ENCODE measurements around the gene TACR1. TPM values are rescaled to one million over a fixed set of nuclear protein-coding genes. Genes with fewer than 3 reads are reported as not detected.
"Not testable (repeated sequence)": the region's sequence is repeated elsewhere in the genome, so short reads cannot be mapped to it uniquely, and the experiment has no call there.

TACR1 gene
- total RNA-seq, 1 experiment from 2014 or later: not detected

DNA sequence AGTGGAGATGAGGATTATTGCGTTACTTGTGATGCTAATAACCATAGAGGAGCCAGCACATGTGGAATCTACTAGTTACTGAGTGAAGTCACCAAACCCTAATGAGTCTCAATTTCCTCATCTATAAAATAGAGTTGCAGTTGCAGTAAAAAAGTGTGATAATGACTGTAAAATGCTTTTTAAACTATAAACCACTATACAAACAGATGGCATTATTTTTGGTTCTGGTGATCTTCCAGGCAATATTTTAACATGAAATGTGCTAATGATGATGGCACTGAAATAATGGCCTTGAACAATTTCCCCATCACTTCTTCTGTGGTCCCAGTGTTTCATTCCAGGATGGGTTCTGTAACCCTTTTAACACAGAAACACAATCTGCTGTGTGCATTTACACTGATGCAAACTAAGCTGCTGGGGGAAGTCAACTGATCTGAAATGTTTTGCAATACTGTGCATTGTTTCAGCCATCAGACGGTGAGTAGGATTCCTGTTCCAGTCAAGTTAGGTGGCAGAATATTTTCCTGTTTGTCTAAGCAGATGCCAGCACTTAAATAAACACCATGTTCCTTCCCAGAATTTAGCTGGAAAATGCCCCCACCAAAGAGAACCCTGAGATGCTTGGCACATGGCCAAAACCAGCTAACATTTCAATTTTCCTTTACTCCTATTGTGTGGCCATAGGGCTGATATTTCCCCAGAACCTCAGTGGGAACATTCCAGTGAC is 52.6 kb downstream of the TACR1 start:
- peak; percentile 17 for DNase-seq (ENCODE audit: low read depth)

DNA sequence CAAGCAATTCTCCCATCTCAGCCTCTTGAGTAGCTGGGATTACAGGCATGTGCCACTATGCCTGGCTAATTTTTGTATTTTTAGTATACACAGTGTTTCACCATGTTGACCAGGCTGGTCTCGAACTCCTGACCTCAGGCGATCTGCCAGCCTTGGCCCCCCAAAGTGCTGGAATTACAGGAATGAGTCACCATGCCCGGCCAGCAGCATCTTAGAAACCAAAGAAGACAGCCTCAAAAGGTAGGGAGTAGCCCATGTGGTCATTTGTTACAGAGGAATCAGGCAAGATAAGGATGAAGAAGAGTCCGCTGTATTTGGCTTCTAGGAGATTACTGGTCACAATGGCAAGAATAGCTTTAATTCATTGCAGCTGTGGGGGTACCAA is 53.1 kb downstream of the TACR1 start:
- DNase-seq (ENCODE audit: low read depth): not testable (repeated sequence)

GRCh38 chr2:75142081-75142480 is 57.2 kb downstream of the TACR1 start:
- DNase-seq (ENCODE audit: low read depth): no peak

- no peak for DNase-seq (ENCODE audit: low read depth)
These were observed 59.0 kb downstream of the TACR1 start for GRCh38 chr2:75140288-75140687.

DNA sequence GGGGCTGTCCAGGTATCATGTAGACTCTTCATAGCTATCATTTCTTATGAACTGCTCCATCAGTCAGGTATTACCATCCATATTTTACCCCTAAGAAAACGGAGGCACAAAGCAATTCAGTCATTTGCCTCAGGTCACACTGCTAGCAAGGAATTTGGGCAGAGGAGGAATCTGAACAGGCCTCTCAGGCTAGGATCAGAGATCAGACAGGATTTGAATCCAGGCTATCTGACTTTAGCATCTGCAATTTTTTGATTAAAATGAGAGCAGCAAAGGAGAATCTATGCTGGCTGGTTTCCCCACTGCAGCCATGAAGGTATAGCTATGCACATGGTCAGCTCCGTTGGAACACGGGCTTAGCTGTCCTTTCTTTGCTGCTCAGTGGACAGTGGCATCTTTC is 60.1 kb downstream of the TACR1 start:
- no peak for DNase-seq (ENCODE audit: low read depth)

- no peak for DNase-seq (ENCODE audit: low read depth)
These were observed 60.8 kb downstream of the TACR1 start for GRCh38 chr2:75138528-75138927.

DNA sequence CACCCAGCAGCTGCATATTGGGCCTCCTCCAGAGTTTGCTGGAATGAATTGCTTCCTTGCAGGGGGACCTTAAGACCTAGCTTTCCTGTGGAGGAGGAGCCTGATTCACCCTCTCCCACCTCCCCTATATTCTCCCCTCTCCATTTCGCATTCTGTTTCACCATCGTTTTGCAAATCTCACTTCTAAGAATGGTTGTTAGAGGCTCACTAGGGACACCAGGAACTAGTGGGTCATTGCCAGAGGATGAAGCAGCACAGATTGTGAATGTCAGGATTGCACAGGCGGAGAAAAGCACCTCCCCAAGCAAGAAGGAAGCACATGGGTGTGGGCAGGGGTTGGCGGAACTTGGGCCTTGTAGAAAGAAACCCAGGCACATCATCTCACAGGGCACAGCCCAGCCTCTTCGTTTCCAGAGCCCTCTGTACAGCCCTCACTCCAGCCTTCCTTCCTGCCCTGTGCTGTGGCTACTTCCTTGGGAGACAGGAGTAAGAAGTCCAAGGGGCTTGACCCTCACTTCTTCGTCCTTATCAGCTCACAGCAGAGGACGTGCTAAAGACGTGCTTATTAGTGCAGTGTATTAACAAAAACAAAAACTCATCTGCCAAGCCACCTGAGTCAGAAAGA is 63.4 kb downstream of the TACR1 start:
- no peak for DNase-seq (ENCODE audit: low read depth)

DNA sequence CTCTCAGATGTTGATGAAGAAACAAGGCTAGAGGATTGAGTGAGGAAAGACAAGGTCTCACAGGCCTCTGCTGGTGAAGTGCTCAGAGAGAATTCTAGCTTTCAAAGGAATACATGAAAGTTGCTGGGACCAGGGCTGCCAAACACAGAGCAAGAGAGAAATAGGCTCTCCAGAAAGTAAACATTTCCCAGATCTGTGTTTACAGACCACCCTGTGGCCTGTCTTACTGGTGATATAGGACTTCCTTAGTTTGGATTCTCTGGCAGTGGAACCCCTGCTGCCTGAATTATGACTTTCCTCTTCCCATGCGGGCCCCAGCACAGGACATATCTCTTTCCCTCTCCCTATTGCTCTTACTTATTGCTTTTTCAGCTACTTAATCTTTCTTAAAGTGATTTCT is 64.5 kb downstream of the TACR1 start:
- no peak for DNase-seq (ENCODE audit: low read depth)

GRCh38 chr2:75133621-75134570 is 65.4 kb downstream of the TACR1 start:
- DNase-seq (ENCODE audit: low read depth): no peak

GRCh38 chr2:75130171-75130570 is 69.1 kb downstream of the TACR1 start:
- no peak for DNase-seq (ENCODE audit: low read depth)

- no peak for DNase-seq (ENCODE audit: low read depth)
These were observed 75.4 kb downstream of the TACR1 start for GRCh38 chr2:75123876-75124275.

DNA sequence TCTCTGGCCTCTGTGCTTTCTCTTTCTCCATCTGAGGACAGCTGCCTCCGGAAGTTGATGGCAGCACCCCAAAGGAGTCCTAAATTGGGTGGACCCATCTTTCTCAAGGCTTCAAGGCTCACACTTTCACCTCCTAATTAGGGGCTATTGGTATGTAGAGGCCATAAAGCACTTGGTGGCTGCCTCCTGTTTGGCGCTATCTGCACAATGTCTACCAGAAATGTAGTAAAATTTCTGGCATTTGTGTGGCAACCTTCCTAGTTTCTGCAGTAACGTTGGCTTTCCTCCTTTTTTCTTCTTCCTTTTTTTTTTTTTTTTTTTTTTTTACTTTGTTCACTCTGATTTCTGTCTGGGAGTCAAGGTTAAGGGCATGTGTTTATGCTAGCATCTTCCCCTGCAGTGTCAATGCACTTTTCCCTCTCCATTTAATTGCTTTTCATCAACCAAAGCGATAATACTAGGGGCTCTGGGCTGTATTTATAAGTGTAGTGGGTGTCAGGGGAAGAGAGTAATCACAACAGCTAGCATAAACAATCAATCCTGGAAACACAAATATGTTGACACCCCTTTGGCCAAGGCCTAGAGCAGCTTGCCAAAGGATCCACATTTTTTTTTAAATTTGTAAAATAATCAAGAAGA is 86.0 kb downstream of the TACR1 start:
- no peak for DNase-seq (ENCODE audit: low read depth)

- DNase-seq (ENCODE audit: low read depth): peak; percentile 6
These were observed 90.3 kb downstream of the TACR1 start for GRCh38 chr2:75108937-75109482.

DNA sequence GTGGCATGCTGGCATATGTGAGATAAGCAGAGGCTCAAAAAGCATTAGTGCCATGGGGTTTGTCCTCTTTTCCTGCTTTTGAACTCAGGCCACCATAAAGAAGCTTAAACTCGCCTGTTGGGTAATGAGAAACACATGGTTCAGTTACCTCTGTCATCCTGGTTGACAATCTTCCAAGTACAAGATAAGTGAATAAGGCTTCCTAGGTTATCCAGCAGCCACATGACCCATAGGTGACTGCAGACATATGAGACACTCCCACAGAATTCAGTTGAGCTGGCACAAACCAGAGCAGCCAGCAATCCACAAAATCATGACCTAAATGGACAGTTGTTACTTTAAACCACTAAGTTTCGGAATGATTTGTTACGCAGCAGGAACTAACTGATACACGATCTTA is 97.3 kb downstream of the TACR1 start:
- no peak for DNase-seq (ENCODE audit: low read depth)

- no peak for DNase-seq (ENCODE audit: low read depth)
These were observed 98.5 kb downstream of the TACR1 start for GRCh38 chr2:75100801-75101151.

- peak; percentile 73 for DNase-seq (ENCODE audit: low read depth)
These were observed 99.1 kb downstream of the TACR1 start for GRCh38 chr2:75100011-75100800.

GRCh38 chr2:75099521-75099922 is 99.8 kb downstream of the TACR1 start:
- peak; percentile 3 for DNase-seq (ENCODE audit: low read depth)

DNA sequence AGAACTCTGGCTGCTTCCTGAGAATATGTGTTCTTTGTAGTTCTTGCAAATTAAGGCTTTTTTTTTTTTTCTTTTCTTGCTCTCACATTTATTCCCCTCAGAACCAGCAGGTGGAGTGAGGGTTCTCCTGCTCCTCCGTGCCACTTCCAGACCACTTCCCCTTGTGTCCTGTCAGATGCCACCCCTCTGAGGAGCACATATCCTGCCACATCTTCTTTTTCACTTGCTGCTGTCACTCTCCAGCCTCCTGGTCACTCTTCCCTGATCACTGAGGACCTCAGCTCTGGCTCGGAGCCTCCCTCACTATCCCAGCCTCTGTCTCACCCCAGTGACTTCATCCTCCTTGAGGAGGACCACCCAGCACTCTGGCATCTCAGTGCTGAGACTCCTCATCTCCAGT is 100.5 kb downstream of the TACR1 start:
- peak; percentile 45 for DNase-seq (ENCODE audit: low read depth)

GRCh38 chr2:75097831-75098230 is 101.5 kb downstream of the TACR1 start:
- DNase-seq (ENCODE audit: low read depth): no peak

DNA sequence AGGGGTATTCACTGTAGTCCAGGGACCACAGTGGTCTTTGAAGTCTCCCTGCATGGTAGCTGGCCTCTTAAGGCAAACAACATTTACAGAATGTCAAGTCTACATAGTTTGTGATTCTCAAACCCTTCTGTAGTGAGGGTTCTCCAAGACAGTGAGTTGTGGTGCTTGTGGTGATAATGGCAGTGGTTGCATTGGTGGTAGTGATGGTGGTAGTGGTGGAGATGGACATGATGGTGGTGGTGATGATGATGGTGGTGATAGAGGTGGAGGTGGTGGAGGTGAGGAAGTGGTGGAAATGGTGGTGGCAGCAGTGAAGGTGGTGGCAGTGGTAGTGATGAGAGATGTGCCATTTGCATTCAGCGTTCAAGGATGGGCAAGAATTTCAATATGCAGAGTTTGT is 104.9 kb downstream of the TACR1 start:
- DNase-seq (ENCODE audit: low read depth): no peak

Data from LHCN-M2 (cell line).